Tongue (tissue), 2 donors: ENCODE data around the gene VAT1. TPM values are rescaled to one million over a fixed set of nuclear protein-coding genes. Genes with fewer than 3 reads are reported as not detected.
"Not testable (repeated sequence)": the region's sequence is repeated elsewhere in the genome, so short reads cannot be mapped to it uniquely, and the experiment has no call there.

Experiments
- DNase-seq: peaks from one replicate; pipeline ENCODE4 v3.0.0-alpha.2; 2015
- total RNA-seq: library from RNA; depleted of rRNA; stranded (reverse); fragments of >200 nt; gene quantifications from one replicate; pipeline ENCODE4 v1.2.3, GENCODE V29; 2014

The VAT1 gene
- total RNA-seq = 66.7 TPM

- peak; percentile 91 for DNase-seq
Measured at GRCh38 chr17:43021741-43022512, at the start of gene VAT1. VAT1 (minus strand) TSS chr17:43022385; CDS start chr17:43022322, 63 bp downstream.

GRCh38 chr17:43070872-43071271 is 48.7 kb upstream of the VAT1 start:
- DNase-seq = no peak

GRCh38 chr17:43070257-43070656 is 48.1 kb upstream of the VAT1 start:
- DNase-seq = no peak

- DNase-seq = no peak
Measured at GRCh38 chr17:43069368-43069898, 47.2 kb upstream of the VAT1 start.

- DNase-seq = no peak
Measured at GRCh38 chr17:43068570-43069367, 46.6 kb upstream of the VAT1 start.

GRCh38 chr17:43062984-43063638 is 40.9 kb upstream of the VAT1 start:
- no peak for DNase-seq

- no peak for DNase-seq
Measured at GRCh38 chr17:43056051-43056450, 33.9 kb upstream of the VAT1 start.

- not testable (repeated sequence) for DNase-seq
Measured at GRCh38 chr17:43053008-43053407, 30.8 kb upstream of the VAT1 start.

- DNase-seq = no peak
Measured at GRCh38 chr17:43051969-43052368, 29.8 kb upstream of the VAT1 start.

GRCh38 chr17:43044024-43044423 is 21.8 kb upstream of the VAT1 start:
- DNase-seq = no peak

- no peak for DNase-seq
Measured at GRCh38 chr17:43043307-43043706, 21.1 kb upstream of the VAT1 start.

- no peak for DNase-seq
Measured at GRCh38 chr17:43042025-43042628, 19.9 kb upstream of the VAT1 start.

GRCh38 chr17:43040655-43041054 is 18.5 kb upstream of the VAT1 start:
- DNase-seq = no peak

GRCh38 chr17:43039646-43040045 is 17.5 kb upstream of the VAT1 start:
- no peak for DNase-seq

- no peak for DNase-seq
Measured at GRCh38 chr17:43034894-43035293, 12.7 kb upstream of the VAT1 start.

GRCh38 chr17:43033948-43034881 is 12.0 kb upstream of the VAT1 start:
- no peak for DNase-seq

- no peak for DNase-seq
Measured at GRCh38 chr17:43031666-43032065, 9.5 kb upstream of the VAT1 start.

- DNase-seq = no peak
Measured at GRCh38 chr17:43030137-43030767, 8.1 kb upstream of the VAT1 start.

- peak; percentile 36 for DNase-seq
Measured at GRCh38 chr17:43028221-43028861, 6.2 kb upstream of the VAT1 start.
